HUES48 (cell line): ENCODE measurements around the gene AKR1B15.
"Not testable (repeated sequence)": the region's sequence is repeated elsewhere in the genome, so short reads cannot be mapped to it uniquely, and the experiment has no call there.

Experiments used
- H3K27ac ChIP-seq: one replicate; pipeline ENCODE4 v1.7.0; 2013; ENCODE audit warnings: low read depth, low read length, inconsistent platforms
- H3K27me3 ChIP-seq: 2 replicates; pipeline ENCODE4 v1.6.1; 2013; ENCODE audit warnings: mild to moderate bottlenecking, low read length; ENCODE audit not compliant: control insufficient read depth, insufficient read depth
- H3K36me3 ChIP-seq: 2 replicates; pipeline ENCODE4 v1.6.1; 2013; ENCODE audit warnings: low read length; ENCODE audit not compliant: control insufficient read depth, insufficient read depth
- H3K4me1 ChIP-seq: 2 replicates; pipeline ENCODE4 v1.6.1; 2013; ENCODE audit warnings: mild to moderate bottlenecking, low read length; ENCODE audit not compliant: control insufficient read depth, insufficient read depth
- H3K4me3 ChIP-seq: 2 replicates; pipeline ENCODE4 v1.5.1; 2013; ENCODE audit warnings: mild to moderate bottlenecking, low read depth, low read length
- H3K9ac ChIP-seq: 2 replicates; pipeline ENCODE4 v1.6.1; 2013; ENCODE audit warnings: mild to moderate bottlenecking, low read depth, low read length, moderate library complexity
- H3K9me3 ChIP-seq: 2 replicates; pipeline ENCODE4 v1.6.1; 2013; ENCODE audit warnings: low read length; ENCODE audit not compliant: control insufficient read depth, insufficient read depth

Gene AKR1B15

DNA sequence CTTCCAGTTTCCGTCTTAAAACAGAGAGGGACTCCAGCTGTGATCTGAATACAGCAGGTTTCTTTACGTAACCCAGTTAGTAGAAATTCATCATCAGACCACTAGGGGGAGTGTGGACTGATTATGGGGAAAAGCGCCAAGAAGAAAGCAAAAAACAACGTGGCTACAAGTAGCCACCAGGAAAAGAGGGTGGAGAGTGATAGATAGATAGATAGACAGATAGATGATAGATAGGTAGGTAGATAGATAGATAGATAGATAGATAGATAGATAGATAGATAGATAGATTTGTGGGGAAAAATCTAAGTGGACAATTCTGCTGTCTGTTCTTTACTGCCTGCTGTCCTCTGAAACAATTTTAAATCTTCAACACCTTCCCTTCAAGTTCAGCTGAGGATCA is 34.2 kb upstream of the AKR1B15 start:
- H3K9ac ChIP-seq = no peak overlapping the region
- H3K27ac ChIP-seq = no peak overlapping the region
- H3K36me3 ChIP-seq = no peaks in the 10 kb centered on the region
- H3K4me1 ChIP-seq = 0 out of 2 replicates have a peak, but pooled peaks cover 2% of the 10 kb centered on the region
- H3K27me3 ChIP-seq = no peaks in the 10 kb centered on the region
- H3K4me3 ChIP-seq = no peak overlapping the region
- H3K9me3 ChIP-seq = no peaks in the 10 kb centered on the region

DNA sequence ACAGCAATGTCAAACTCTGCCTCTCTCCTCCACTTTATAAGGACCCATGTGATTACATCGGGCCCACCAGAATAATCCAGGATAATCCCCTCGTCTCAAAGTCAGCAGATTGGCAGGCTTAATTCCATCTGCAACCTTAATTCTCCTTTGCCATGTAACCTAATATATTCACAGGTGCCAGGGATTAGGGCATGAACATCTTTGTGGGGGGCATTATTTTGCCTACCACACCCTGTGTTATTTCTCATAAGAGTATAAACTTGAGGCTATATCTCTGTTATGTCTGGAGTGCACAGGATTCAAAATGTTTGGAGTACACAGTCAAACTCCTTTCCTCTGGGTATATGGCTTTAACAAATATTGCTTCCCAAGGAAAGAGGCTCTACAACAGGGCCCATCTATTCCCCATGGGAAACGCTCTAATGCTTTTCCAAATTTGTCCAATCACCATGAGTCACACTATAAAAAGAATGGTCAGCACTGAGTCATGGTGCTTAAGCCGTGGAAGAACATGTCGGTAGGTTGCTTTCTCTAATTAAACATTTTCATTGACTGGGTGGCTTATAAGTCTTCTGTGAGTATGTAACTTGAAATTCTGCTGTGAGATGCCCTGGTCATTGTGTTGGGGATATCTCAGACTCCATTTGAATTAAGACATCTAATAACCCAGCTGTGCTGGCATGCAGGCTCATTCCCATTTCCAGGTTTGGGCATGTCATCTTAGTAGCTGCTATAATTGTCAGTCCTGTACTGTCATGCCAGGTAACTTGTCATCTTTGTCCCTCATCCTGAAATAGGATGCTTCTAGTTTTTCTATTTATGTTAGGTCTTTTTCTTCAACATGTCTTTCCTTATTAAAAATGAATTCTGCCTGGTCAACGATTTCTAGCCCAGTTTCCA is 33.1 kb upstream of the AKR1B15 start:
- no peaks in the 10 kb centered on the region for H3K36me3 ChIP-seq
- H3K27me3 ChIP-seq = no peaks in the 10 kb centered on the region
- H3K9ac ChIP-seq = no peak overlapping the region
- H3K27ac ChIP-seq = no peak overlapping the region
- no peaks in the 10 kb centered on the region for H3K4me1 ChIP-seq
- no peaks in the 10 kb centered on the region for H3K9me3 ChIP-seq
- H3K4me3 ChIP-seq = no peak overlapping the region

DNA sequence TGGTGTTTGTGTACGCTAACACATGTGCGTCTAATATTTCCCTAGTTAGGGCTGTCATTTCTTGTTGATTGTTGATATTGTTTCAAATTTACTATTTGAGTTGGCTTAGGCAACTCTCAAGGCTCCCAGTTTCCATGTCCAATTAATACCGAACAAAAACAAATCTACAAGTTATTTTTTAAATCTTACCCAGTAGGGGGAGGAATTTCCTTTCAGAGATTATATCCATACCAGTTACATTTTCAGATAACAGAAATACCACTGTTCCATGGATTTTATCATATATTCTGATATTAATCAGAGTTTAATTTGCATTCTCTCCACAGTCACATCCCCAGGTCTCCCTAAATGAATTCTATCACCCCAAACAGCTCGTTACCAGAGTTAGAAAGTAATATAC is 28.8 kb upstream of the AKR1B15 start:
- no peaks in the 10 kb centered on the region for H3K9me3 ChIP-seq
- no peaks in the 10 kb centered on the region for H3K36me3 ChIP-seq
- H3K27ac ChIP-seq = no peak overlapping the region
- no peaks in the 10 kb centered on the region for H3K4me1 ChIP-seq
- no peaks in the 10 kb centered on the region for H3K27me3 ChIP-seq
- no peak overlapping the region for H3K4me3 ChIP-seq
- H3K9ac ChIP-seq = no peak overlapping the region

DNA sequence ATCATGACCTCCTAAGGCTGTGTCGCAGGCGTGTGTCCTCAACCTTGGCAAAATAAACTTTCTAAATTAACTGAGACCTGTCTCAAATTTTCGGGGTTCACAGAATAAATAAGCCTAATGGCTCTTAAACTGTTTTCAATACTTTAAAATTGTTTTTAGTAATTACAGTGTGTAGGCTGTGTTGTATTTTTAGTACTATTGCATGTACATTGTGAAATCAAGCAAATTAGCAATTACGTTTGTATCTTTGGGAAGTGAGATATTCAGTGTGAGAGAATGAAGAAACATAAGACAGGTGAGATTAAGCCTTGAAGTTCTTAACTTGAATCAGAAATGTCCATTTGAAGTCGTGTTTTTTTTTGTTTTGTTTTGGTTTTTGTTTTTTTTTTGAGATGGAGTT is 26.3 kb upstream of the AKR1B15 start:
- Histone ChIP-seq H3K4me1 (no peaks in the 10 kb centered on the region), H3K27me3 (no peaks in the 10 kb centered on the region), H3K36me3 (no peaks in the 10 kb centered on the region), H3K4me3 (no peak overlapping the region), H3K9me3 (no peaks in the 10 kb centered on the region), H3K9ac (no peak overlapping the region), H3K27ac (no peak overlapping the region)

DNA sequence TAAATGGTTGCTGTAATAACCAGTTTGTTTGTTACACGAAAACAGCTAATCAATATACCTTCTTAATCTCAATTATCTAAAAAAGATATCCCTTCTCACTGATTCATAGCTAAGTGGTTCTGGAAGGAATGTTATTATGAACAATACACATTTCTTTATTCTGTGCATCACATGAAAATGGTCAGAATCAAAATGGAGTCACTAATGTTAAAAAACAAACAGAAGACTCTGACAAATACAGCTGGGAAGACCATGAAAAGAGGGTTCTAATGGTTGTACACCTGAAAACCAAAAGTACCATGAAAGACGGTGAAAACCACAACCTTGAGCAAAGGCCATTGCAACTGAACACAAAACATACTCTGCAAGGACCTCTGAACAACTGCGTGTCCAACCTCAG is 23.5 kb upstream of the AKR1B15 start:
- H3K4me1 ChIP-seq, H3K27me3 ChIP-seq, H3K27ac ChIP-seq, H3K36me3 ChIP-seq, H3K9me3 ChIP-seq, H3K4me3 ChIP-seq, H3K9ac ChIP-seq: not testable (repeated sequence)

DNA sequence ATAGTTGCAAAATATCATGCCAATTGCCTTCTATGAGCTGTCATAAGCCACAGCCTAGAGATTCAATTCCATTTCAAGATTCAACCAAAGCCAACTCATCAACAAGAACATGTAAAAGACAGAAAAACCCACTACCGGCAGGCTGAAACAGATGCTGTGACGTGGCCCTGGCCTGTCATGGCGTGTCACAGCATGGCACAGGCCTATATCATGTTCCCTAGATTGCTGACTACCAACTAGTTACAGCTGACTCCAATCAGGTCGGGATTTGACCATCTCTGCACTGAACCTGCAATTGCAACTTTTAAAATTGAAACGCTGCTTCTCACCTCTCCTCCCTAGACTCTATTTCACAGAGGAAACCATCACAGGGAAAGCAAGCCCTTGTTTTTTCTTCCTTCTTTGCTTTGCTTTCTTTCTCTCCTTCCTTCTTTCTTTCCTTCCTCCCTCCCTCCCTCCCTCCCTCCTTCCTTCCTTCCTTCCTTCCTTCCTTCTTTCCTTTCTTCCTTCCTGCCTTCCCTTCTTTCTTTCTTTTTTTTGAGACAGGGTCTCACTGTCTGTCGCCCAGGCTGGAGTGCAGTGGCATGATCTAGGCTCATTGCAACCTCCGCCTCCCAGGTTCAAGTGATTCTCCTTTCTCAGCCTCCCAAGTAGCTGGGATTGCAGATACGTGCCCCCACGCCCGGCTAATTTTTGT is 22.2 kb upstream of the AKR1B15 start:
- H3K4me3 ChIP-seq, H3K36me3 ChIP-seq: not testable (repeated sequence)

DNA sequence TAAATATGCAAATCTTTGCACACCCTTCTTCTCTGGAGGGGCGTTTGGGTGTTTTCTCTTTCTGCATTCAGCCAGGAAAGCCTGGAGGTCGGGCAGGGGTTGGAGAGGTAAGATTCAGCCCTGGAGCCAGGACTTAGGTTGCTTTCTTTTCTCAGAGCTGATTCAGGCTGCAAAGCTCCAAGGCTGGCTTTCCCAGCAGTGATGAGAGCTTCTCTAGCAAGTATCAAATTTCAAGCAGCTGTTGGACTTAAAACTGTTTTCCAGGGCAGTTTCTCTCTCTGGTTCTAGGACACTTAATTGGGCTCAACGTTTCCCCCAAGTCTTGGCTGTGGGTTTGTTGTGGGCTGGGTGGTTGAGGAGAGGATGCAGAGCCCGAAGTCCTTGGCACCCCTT is 20.9 kb upstream of the AKR1B15 start:
- Histone ChIP-seq H3K27ac (no peak overlapping the region), H3K4me3 (no peak overlapping the region), H3K27me3 (no peaks in the 10 kb centered on the region), H3K36me3 (no peaks in the 10 kb centered on the region), H3K9me3 (no peaks in the 10 kb centered on the region), H3K4me1 (0 out of 2 replicates have a peak, but pooled peaks cover 4% of the 10 kb centered on the region), H3K9ac (no peak overlapping the region)

More for the DNA sequence above, 22.2 kb upstream of the AKR1B15 start:
- not testable (repeated sequence) for H3K9me3 ChIP-seq, H3K4me1 ChIP-seq, H3K27me3 ChIP-seq, H3K9ac ChIP-seq, H3K27ac ChIP-seq

DNA sequence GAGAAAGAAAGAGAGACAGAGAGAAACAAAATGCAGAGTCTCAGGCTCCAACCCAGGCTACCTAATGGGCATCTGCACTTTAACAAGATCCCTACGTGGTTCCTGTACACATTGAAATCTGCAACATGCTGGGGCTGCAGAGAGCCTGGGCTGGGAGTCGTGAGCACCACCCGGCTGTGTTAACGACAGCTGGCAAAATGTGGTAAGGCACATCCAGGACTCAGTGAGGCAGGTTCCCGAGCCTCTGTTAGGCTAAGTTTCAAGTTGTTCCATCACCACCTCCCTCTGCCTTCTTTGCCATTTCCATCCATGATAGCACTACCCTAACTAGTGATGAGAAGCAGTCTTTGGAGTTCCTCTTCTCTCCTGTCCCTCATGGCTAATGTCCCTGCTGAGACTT is 20.2 kb upstream of the AKR1B15 start:
- H3K27me3 ChIP-seq = no peaks in the 10 kb centered on the region
- 0 out of 2 replicates have a peak, but pooled peaks cover 4% of the 10 kb centered on the region for H3K4me1 ChIP-seq
- no peaks in the 10 kb centered on the region for H3K9me3 ChIP-seq
- H3K27ac ChIP-seq = no peak overlapping the region
- no peak overlapping the region for H3K9ac ChIP-seq
- no peaks in the 10 kb centered on the region for H3K36me3 ChIP-seq
- H3K4me3 ChIP-seq = no peak overlapping the region

DNA sequence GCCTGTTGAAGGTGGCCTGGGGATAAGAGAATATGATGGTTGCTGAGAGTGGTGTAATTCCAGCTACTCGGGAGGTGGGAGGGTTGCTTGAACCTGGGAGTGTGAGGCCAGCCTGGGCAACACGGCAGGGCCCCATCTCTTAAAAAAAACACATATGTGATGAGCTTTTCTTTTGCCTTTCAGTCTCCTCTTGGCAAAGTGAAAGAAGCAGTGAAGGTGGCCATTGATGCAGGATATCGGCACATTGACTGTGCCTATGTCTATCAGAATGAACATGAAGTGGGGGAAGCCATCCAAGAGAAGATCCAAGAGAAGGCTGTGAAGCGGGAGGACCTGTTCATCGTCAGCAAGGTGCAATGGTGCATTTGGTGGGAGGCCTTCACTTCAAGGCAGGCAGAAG is 18.4 kb upstream of the AKR1B15 start:
- H3K27ac ChIP-seq = no peak overlapping the region
- no peak overlapping the region for H3K9ac ChIP-seq
- H3K36me3 ChIP-seq = no peaks in the 10 kb centered on the region
- no peaks in the 10 kb centered on the region for H3K9me3 ChIP-seq
- no peak overlapping the region for H3K4me3 ChIP-seq
- 0 out of 2 replicates have a peak, but pooled peaks cover 4% of the 10 kb centered on the region for H3K4me1 ChIP-seq
- H3K27me3 ChIP-seq = no peaks in the 10 kb centered on the region

DNA sequence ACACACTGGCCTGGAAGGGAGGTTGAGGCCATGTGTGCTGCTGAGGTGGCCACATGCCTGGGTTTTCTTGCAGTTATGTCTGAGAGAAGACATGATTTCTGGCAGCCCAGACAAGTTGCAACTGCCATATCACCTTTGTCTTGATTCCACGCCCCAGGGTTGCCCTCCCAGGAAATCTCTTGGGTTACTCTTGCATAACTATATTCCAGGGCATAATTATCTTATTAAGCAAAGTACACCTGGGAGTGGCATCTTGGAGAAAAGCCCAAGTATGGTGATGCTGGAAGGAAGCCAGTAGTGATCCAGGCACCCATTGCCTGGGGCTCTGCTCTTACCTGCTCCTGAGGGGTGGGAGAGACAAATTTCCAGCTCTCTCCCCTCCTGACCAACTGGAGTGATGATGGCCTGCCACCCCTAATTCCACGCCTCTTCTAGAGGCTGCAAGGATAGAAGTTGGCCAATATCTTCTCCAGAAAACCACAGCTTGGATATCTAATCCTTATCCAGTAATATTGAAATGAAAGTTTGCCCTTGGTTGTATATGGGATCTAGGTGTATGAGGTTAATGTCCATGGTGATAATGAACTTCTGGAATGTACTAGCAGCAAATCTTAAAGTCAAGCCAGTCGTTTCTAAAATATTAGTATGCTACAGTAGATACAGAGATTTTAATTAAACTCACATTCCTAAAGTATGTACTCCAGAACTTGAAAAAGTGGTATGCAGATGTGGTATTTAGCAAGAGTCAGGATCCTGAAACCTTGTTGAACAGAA is 16.5 kb upstream of the AKR1B15 start:
- Histone ChIP-seq H3K9ac (no peak overlapping the region), H3K9me3 (no peaks in the 10 kb centered on the region), H3K27me3 (no peaks in the 10 kb centered on the region), H3K36me3 (no peaks in the 10 kb centered on the region), H3K27ac (no peak overlapping the region), H3K4me3 (no peak overlapping the region), H3K4me1 (0 out of 2 replicates have a peak, but pooled peaks cover 4% of the 10 kb centered on the region)

DNA sequence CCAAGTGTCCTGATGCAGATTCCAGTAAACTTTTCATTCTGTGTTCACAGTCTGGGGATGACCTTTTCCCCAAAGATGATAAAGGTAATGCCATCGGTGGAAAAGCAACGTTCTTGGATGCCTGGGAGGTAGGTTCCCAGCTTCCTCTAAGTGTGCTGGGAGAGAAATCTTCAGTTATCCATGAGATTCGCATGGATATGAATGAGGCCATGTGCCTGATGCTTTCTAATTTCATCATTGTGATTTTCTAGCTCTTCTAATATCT is 16.0 kb upstream of the AKR1B15 start:
- H3K9ac ChIP-seq = no peak overlapping the region
- no peak overlapping the region for H3K4me3 ChIP-seq
- H3K36me3 ChIP-seq = no peaks in the 10 kb centered on the region
- no peak overlapping the region for H3K27ac ChIP-seq
- no peaks in the 10 kb centered on the region for H3K27me3 ChIP-seq
- H3K9me3 ChIP-seq = no peaks in the 10 kb centered on the region
- H3K4me1 ChIP-seq = 0 out of 2 replicates have a peak, but pooled peaks cover 1% of the 10 kb centered on the region
